ENCODE data around the gene APOBEC2.
A peak's percentile ranks its signal among the peaks of the same experiment; 100 is the strongest.
"Not testable (repeated sequence)": the region's sequence is repeated elsewhere in the genome, so short reads cannot be mapped to it uniquely, and the experiment has no call there.

The APOBEC2 gene

DNA sequence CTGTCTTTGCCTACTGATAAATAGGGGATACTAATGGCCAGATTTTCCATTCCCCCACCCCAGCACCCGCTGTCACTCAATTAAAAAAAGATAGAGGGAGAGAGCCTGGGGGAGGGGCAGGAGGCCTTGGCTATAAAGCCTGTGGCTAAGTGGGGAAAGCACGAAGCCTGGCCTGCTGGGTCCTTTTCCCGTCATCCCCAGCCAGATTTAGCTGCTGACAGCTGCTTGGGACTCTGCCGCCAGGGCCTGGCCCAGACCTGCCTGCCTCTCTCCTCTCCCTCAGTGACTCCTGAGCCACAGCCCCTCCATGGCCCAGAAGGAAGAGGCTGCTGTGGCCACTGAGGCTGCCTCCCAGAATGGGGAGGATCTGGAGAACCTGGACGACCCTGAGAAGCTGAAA lies at the start of gene APOBEC2:
TSS of gene APOBEC2 (plus strand) at position 162 of the 400 bp plus-strand sequence. CDS start at position 308, 146 bp downstream.
- no peak for DNase-seq

DNA sequence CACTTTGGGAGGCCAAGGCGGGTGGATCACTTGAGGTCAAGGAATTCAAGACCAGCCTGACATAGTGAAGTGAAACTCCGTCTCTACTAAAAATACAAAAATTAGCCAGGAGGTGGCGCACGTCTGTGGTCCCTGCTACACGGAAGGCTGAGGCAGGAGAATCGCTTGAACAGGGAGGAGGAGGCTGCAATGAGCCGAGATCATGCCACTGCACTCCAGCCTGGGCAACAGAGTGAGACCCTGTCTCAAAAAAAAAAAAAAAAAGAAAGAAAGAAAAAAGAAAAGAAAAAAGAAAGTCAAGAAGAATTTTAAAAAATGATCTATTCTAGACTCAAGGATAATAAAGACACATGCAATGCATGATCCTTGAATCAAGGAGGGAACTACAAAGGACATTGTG lies 46.8 kb upstream of the APOBEC2 start:
- DNase-seq: peak; percentile 64

- not testable (repeated sequence) for DNase-seq
These were observed 46.0 kb upstream of the APOBEC2 start for GRCh38 chr6:41006980-41007379.

DNA sequence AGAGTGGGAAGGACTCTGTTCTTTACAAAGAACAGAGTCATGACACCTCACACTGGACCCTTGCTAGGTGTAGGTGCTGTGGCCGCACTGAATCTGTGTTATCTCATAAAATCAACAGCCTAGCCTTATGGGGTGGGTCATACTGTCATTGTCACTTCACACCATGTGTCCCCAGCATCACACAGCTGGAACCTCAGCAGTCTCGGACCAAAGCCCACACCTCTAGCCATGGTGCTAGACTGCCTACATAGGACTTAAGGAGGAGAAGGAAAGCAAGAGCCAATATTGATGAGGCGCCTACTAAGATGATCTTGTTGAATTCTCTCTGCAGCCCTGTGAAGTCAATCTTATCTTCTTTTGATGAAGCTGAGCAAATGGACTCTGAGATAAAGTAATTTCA lies 45.0 kb upstream of the APOBEC2 start:
- DNase-seq: no peak

DNA sequence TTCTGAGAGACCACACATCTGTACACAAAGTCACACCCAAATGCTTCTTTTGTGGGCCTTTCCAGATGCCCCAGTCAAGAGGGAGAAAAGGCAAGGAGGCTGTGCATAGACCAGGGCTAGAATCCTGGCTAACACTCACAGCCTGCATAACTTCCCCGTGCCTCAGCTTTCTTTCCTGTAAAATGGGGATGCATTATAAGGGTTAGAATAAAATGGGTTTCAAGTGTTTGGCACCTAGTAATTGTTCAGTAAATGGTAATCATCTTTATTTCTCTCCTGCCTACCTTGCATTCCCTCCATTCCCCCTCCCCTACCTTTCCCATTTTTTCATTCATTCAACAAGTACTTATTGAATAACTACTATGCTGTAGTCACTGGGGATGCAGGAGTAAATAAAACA lies 43.3 kb upstream of the APOBEC2 start:
- DNase-seq: no peak

DNA sequence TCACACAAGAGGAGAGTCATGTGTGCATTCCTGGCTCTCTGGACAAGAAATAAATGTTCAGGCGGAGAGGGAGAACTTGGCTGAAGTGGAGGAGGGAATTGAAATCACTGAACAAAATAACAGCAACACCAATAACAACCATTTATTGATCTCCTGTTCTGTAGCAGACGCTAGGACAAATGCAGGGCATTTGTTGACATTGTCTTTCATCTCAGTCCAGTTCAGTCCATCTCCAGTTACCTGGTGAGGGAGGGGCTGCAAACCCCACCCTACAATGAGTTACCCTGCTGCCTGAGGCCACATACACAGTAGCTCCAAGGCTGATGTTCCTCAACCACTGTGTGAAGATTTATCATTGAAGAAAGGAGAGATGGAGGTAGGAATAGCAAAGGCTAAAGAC lies 41.3 kb upstream of the APOBEC2 start:
- no peak for DNase-seq

DNA sequence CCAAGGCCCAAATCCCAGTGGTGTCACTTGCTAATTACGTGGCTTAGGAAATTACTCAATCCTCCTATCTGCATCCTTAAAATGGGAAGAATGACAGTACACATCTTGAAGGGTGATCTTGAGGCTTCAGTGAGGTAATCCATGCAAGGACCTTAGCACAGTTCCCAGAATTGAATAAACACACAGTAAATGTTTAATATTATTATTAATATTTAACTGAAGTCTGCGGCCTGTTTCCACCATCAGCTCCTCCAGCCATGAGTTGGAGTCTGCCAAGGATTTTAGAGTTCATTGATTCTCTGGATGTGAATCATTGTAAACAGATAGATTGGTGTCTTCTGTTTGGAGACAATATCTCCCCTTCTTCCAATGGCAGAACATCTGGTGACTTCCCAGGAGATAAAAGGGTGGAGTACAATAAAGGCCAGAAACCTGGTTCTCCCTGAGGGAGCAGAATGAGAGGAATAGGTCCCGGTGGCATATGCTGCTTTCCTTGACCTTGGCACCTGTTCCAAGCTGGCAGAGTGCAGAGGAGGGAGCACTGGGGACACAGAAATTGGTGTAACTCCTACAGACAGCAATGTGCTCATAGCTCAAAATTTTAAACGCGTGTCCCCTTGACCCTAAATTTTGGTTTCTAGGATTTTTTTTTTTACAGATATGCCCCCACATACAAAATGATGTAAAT lies 39.4 kb upstream of the APOBEC2 start:
- DNase-seq: no peak

DNA sequence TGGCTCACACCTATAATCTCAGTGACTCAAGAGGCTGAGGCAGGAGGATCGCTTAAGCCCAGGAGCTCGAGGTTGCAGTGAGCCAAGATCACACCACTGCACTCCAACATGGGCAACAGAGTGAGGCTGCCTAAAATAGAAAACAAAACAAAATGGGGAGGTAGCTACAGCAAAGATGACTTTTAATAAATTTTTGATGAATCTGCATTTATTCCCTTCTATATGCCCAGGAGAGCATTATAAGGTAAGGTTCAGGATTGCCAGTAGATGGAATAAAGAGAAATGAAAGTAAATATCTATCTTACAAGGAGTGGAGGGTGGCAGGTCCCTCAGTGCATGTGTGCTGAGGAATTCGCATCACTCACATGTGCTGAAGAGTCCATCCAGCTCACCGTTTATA lies 38.2 kb upstream of the APOBEC2 start:
- no peak for DNase-seq

DNA sequence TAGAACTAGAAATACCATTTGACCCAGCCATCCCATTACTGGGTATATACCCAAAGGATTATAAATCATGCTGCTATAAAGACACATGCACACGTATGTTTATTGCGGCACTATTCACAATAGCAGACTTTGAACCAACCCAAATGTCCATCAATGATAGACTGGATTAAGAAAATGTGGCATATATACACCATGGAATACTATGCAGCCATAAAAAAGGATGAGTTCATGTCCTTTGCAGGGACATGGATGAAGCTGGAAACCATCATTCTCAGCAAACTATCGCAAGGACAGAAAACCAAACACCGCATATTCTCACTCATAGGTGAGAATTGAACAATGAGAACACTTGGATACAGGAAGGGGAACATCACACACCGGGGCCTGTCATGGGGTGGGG lies 37.1 kb upstream of the APOBEC2 start:
- DNase-seq: not testable (repeated sequence)

- DNase-seq: no peak
These were observed 35.3 kb upstream of the APOBEC2 start for GRCh38 chr6:41017663-41018062.

DNA sequence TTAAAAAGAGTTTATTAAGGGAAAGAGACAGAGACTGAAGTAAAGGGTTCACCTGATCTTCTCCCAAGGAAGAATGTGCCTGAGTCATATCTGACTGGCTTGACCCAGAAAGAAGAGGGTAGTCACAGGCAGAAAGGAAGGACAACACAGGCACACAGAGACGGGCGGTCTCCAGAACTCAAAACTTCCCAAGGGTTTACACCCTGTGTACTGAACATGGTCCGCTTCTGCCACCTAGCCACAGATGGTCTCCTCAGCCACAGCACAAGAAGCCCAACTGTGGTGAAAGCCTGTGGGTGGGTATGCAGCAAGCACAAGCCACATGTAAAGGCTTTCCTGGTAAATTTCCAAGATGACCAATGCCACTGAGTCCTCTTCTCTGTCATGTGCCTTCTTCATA lies 31.2 kb upstream of the APOBEC2 start:
- DNase-seq: peak; percentile 63

DNA sequence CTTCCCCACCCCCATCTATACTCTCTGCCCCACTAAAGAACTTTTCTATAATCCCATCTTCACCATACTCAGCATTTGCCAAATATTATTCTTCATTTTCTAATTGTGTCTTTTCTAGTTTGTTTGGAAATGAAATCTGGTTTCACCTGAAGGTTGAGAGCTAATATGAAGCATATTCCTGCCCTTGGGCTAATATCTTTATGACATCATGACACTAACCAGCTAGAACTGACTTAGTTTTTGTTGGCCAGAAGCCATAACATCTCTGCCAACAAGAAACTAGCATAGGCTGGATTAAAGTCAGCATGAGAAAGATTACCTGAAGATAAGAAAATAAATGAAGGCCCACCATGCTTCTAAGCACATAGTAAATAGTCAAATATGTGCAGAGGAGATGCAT lies 30.7 kb upstream of the APOBEC2 start:
- peak; percentile 62 for DNase-seq

DNA sequence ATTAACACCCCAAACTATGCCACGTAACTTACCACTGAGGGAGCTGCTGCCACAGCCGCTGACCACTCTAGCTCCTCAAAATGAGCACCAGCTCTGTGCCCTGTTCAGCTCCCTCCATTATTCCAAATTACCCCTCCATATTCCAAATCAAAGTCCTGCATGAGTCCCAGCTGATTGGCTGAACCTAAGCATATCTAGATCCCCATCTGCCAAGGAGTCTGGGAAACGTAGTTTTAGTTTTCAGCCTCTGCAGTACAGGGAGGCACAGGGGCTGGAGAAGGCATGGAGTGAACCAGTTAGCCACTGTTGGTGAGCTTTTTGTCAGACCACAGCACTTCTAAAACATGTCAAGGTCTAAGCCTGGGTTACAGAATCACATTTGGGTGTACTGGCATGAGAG lies 29.9 kb upstream of the APOBEC2 start:
- peak; percentile 19 for DNase-seq

DNA sequence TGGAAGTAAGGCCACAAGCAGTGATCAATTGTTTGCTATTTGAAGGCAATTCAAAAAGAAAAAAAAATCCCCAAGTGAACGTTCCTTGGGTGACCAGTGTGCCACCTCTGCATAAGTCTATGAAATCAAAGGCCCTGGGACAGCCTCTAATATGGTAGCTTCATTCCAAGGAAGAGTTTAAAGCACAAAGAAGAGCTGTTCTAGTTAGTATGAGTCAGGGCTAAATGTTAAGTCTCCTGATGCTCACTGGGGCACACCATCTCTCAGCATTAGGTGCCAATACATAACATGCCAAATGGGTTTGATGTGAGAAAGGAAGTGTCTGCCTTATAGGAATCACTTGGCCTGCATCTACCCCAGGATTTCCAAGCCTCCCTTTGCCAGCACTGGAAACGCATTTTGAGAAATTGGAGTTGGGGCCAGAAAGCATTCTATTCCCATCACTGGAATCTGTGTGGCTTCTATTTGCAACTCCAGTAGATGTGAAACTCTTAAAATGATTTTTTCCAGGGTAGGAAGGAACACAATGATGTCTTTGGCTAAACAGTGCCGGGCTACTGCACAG lies 27.0 kb upstream of the APOBEC2 start:
- DNase-seq: no peak

DNA sequence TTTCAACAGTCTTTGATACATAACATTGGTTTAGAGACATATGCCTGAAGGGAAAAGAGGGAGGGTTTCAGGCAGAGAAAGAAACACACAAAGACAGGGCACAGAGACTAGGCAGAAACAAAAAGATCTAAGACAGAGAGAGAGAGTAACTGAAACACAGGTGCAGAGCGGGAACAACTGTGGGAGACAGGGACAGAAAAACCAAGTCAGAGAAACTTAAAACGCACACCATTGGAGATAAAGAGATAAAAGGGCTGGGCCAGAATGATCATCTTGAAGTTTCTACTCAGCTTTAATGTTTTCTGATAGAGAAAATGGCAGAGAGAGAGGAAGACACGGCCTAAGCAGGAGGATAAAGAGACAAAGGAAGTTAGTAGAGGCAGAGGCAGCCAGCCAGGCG lies 25.8 kb upstream of the APOBEC2 start:
- no peak for DNase-seq

GRCh38 chr6:41027799-41028560 lies 25.0 kb upstream of the APOBEC2 start:
- DNase-seq: peak; percentile 72

GRCh38 chr6:41028561-41029412 lies 24.2 kb upstream of the APOBEC2 start:
- no peak for DNase-seq

- no peak for DNase-seq
These were observed 20.2 kb upstream of the APOBEC2 start for GRCh38 chr6:41032830-41033229.

GRCh38 chr6:41033776-41034175 lies 19.2 kb upstream of the APOBEC2 start:
- no peak for DNase-seq

GRCh38 chr6:41036186-41036585 lies 16.8 kb upstream of the APOBEC2 start:
- DNase-seq: no peak

DNA sequence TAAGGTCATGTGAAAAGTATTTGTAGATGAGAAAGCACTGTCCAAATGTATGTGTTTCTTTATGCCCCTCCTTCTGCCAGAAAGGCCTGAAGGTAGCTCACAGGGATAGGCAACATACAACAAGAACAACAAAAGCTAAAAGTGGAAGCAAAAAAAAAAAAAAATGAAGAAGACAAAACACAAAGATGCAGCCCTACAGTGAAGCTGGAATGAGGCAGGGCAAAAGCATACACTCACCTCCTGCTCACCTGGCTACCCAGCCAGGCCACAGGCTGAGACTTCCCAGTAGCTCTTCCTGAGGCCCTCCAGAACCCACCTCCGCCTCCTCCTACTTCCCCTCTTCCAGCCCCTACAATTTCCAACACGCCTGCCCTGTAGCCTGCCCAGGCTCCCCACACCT lies 16.4 kb upstream of the APOBEC2 start:
- DNase-seq: no peak

GRCh38 chr6:41037107-41037900 lies 15.7 kb upstream of the APOBEC2 start:
- no peak for DNase-seq

Measured in EL (cell line).